ENCODE data around the gene CDKN1B. TPM values are rescaled to one million over a fixed set of nuclear protein-coding genes. Genes with fewer than 3 reads are reported as not detected.
"Not testable (repeated sequence)": the region's sequence is repeated elsewhere in the genome, so short reads cannot be mapped to it uniquely, and the experiment has no call there.

Gene CDKN1B
- total and polyA plus RNA-seq, 2 experiments from 2014 or later, result 9.3 to 27.9 TPM

DNA sequence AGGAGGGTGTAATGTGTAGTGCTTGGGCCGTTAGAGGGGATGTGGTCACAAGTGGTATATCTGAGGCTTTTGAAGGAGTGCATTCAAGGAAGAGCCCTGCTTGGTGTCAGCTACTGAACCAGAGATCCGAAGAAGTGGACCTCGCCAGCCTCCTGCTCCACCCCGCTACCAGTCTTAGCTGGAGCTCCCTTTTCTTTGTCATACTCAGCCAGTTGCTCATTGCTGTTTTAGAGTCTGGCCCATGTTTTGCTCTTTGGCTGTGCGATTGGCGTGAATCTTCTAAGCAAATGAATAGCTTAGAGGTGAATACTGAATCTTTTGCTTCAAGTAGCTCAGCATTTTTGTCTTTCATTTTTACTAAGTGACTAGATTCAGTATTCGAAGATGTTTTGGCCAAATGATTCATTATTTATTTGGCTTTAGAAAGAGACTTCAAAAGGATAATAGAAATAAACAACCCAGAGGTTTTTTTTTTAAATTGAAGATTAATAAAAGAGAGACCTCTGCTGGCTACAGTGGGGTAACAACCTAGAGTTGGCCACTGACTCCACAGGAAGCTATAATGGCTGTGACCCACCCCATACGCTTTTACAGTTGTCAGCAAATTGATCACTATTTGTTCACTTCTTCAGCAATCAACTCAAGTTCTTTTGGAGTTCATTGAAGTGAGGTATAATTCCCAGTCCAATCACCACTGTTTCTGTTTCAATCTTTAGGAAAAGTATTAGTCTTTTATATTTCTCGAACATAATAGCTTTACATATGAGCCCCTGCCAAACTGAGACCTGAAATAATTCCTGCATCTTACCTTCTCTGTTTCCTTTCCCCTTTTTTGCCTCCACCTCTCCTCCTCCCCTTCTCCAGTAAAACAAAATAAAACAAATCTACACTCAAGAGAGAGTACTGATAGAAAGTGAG, 19.9 kb downstream of the CDKN1B start:
- ATAC-seq (peak; percentile 82), DNase-seq (ENCODE audit: low spot score) (peak; percentile 75)
- H2AFZ ChIP-seq, result peak overlapping the region; percentile 80
- H3K27me3 ChIP-seq (ENCODE audit: insufficient read depth), result no peaks in the 10 kb centered on the region
- H3K79me2 ChIP-seq (replicated peaks; ENCODE audit: insufficient read depth), result no peaks in the 10 kb centered on the region
- no peaks in the 10 kb centered on the region for H3K36me3 ChIP-seq (ENCODE audit: insufficient read depth)
- H3K4me3 ChIP-seq, result no peak overlapping the region
- no peak overlapping the region for H3K4me2 ChIP-seq
- TF ChIP-seq CTCF (conservative IDR thresholded peaks at IDR 0.05; ENCODE audit: low read depth in 2 of 2) (peak; percentile 51 to 69), CREB1 (CRISPR knock-in tag; IDR thresholded peaks at IDR 0.05; ENCODE audit: low read depth) (no peak)
- H3F3A ChIP-seq (replicated peaks; ENCODE audit: low read depth), result 0 out of 2 replicates have a peak, but pooled peaks cover 4% of the 10 kb centered on the region
- Mint-ChIP-seq H3K27me3 (ENCODE audit: insufficient read depth, low read depth, poor library complexity) (peaks cover 3% of the 10 kb centered on the region), H3K4me3 (no peak overlapping the region), H3K36me3 (ENCODE audit: low read depth) (no peaks in the 10 kb centered on the region), H3K9me3 (no peaks in the 10 kb centered on the region), H3K27ac (0 out of 2 replicates have a peak overlapping the region, but pooled peaks have one; percentile 43), H3K4me1 (peaks cover 17% of the 10 kb centered on the region)
- H4K20me1 ChIP-seq (replicated peaks; ENCODE audit: insufficient read depth), result no peaks in the 10 kb centered on the region
- no peaks in the 10 kb centered on the region for H3K9me2 ChIP-seq (ENCODE audit: insufficient read depth)
- no peaks in the 10 kb centered on the region for H3K4me1 ChIP-seq (ENCODE audit: insufficient read depth)
- H3K27ac ChIP-seq (ENCODE audit: low read depth), result 0 out of 2 replicates have a peak overlapping the region, but pooled peaks have one; percentile 17

DNA sequence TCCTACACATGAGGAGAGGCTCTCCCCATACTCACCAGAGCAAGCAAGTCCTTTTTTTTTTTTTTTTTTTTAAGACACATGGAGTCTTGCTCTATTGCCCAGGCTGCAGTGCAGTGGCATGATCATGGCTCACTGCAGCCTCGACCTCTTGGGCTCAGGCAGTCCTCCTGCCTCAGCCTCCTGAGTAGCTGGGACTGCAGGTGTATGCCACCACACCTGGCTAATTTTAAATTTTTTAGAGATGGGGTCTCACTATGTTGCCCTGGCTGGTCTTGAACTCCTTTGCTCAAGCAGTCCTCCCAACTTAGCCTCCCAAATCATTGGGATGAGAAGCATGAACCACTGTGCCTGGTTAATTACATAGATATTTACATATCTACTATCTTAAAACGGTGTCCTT, 21.0 kb downstream of the CDKN1B start:
- ATAC-seq; H3K36me3 ChIP-seq (ENCODE audit: insufficient read depth); H3K79me2 ChIP-seq (replicated peaks; ENCODE audit: insufficient read depth); H3K9me3 Mint-ChIP-seq; H3K36me3 Mint-ChIP-seq (ENCODE audit: low read depth); H2AFZ ChIP-seq; DNase-seq (ENCODE audit: low spot score); H3K27ac Mint-ChIP-seq; H3K4me1 ChIP-seq (ENCODE audit: insufficient read depth); H4K20me1 ChIP-seq (replicated peaks; ENCODE audit: insufficient read depth); H3K9me2 ChIP-seq (ENCODE audit: insufficient read depth); H3K4me3 Mint-ChIP-seq; H3K4me3 ChIP-seq; H3K4me2 ChIP-seq; H3K27ac ChIP-seq (ENCODE audit: low read depth); H3K27me3 ChIP-seq (ENCODE audit: insufficient read depth); H3K27me3 Mint-ChIP-seq (ENCODE audit: insufficient read depth, low read depth, poor library complexity); H3F3A ChIP-seq (replicated peaks; ENCODE audit: low read depth): not testable (repeated sequence)
- peaks cover 17% of the 10 kb centered on the region for H3K4me1 Mint-ChIP-seq

DNA sequence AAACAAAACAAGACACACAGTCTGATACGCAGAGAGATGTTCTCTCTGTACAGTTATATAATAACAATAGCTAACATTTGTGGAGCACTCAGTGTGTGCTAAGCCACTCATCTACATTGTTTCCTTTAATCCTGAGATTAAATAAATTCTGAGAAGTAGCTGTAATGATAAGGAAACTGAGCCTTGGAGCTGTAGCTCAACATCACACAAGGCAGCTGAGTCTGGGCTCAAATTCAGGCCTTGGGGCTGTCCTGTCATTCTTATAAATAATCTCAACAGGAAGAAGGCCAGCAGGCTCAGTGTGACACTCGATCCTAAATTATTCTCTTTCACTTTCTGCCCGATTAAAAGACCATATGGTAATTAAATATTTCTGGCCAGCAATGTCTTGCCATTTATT, 24.5 kb downstream of the CDKN1B start:
- H3K4me3 ChIP-seq, result no peak overlapping the region
- no peaks in the 10 kb centered on the region for H3K9me2 ChIP-seq (ENCODE audit: insufficient read depth)
- H3K36me3 Mint-ChIP-seq (ENCODE audit: low read depth), result no peaks in the 10 kb centered on the region
- 0 out of 2 replicates have a peak, but pooled peaks cover 4% of the 10 kb centered on the region for H3F3A ChIP-seq (replicated peaks; ENCODE audit: low read depth)
- peaks cover 4% of the 10 kb centered on the region; the same call in 1 of the 2 replicates for H3K4me1 ChIP-seq (ENCODE audit: insufficient read depth)
- no peaks in the 10 kb centered on the region for H3K27me3 ChIP-seq (ENCODE audit: insufficient read depth)
- H3K36me3 ChIP-seq (ENCODE audit: insufficient read depth), result no peaks in the 10 kb centered on the region
- H3K4me1 Mint-ChIP-seq, result peaks cover 9% of the 10 kb centered on the region
- H3K4me2 ChIP-seq, result no peak overlapping the region
- H4K20me1 ChIP-seq (replicated peaks; ENCODE audit: insufficient read depth), result no peaks in the 10 kb centered on the region
- no peaks in the 10 kb centered on the region for H3K27me3 Mint-ChIP-seq (ENCODE audit: insufficient read depth, low read depth, poor library complexity)
- no peak for TF ChIP-seq CTCF (conservative IDR thresholded peaks at IDR 0.05; ENCODE audit: low read depth in 2 of 2)
- no peaks in the 10 kb centered on the region for H3K79me2 ChIP-seq (replicated peaks; ENCODE audit: insufficient read depth)
- H3K9me3 Mint-ChIP-seq, result no peaks in the 10 kb centered on the region
- H2AFZ ChIP-seq, result no peak overlapping the region
- no peak overlapping the region for H3K4me3 Mint-ChIP-seq
- DNase-seq (ENCODE audit: low spot score), result no peak
- ATAC-seq, result no peak
- H3K27ac ChIP-seq (ENCODE audit: low read depth), result no peak overlapping the region
- H3K27ac Mint-ChIP-seq, result no peak overlapping the region

Data from GM23338 (cell line).